Nephron progenitor cell (in vitro differentiated cells): ENCODE measurements around the gene POLK.

Source experiments
- DNase-seq: peaks from one replicate; pipeline ENCODE4 v3.0.0; 2021
- H3K27ac Mint-ChIP-seq: 2 replicates; pipeline ENCODE4 v1.8.0; 2021; ENCODE audit warnings: mild to moderate bottlenecking, moderate library complexity, mixed read lengths
- H3K27me3 Mint-ChIP-seq: 2 replicates; pipeline ENCODE4 v1.8.0; 2021; ENCODE audit warnings: mild to moderate bottlenecking, low read depth, mixed read lengths; ENCODE audit not compliant: poor library complexity
- H3K36me3 Mint-ChIP-seq: 2 replicates; pipeline ENCODE4 v1.8.0; 2021; ENCODE audit warnings: low read depth, mixed read lengths
- H3K4me1 Mint-ChIP-seq: 2 replicates; pipeline ENCODE4 v1.8.0; 2021; ENCODE audit warnings: mixed read lengths
- H3K4me3 Mint-ChIP-seq: 2 replicates; pipeline ENCODE4 v1.8.0; 2021; ENCODE audit warnings: mild to moderate bottlenecking, moderate library complexity, mixed read lengths
- H3K9me3 Mint-ChIP-seq: 2 replicates; pipeline ENCODE4 v1.8.0; 2021; ENCODE audit warnings: mild to moderate bottlenecking, moderate library complexity, mixed read lengths
- TF ChIP-seq, protein P1 (sequence below): fragments of 200-600 bp; sonication (generic); IDR thresholded peaks from 2 replicates; pipeline ENCODE4 v1.5.0; 2021; ENCODE audit warnings: antibody characterized with exemption

Gene POLK

DNA sequence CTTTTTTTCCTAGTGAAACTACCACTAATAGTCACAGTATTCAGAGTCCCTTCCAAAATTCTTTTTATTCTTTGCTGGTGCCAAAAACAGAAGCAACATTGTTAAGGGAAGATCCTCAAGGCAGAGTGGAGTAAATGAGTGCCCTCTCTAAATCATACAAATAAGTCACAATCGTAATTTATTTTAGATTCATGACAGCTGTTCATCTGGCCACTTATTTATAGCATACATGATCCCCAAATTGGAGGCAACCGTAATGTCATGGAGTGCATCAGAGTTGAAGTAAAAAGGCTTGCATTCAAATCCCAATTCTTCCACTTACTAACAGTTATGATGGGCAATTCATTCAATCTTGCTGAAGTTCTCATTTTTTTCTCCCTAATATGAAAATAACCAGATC lies 33.4 kb downstream of the POLK start:
- TF ChIP-seq, protein P1, sequence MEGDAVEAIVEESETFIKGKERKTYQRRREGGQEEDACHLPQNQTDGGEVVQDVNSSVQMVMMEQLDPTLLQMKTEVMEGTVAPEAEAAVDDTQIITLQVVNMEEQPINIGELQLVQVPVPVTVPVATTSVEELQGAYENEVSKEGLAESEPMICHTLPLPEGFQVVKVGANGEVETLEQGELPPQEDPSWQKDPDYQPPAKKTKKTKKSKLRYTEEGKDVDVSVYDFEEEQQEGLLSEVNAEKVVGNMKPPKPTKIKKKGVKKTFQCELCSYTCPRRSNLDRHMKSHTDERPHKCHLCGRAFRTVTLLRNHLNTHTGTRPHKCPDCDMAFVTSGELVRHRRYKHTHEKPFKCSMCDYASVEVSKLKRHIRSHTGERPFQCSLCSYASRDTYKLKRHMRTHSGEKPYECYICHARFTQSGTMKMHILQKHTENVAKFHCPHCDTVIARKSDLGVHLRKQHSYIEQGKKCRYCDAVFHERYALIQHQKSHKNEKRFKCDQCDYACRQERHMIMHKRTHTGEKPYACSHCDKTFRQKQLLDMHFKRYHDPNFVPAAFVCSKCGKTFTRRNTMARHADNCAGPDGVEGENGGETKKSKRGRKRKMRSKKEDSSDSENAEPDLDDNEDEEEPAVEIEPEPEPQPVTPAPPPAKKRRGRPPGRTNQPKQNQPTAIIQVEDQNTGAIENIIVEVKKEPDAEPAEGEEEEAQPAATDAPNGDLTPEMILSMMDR, result no peak
- DNase-seq, result no peak
- no peaks in the 10 kb centered on the region for H3K9me3 Mint-ChIP-seq

DNA sequence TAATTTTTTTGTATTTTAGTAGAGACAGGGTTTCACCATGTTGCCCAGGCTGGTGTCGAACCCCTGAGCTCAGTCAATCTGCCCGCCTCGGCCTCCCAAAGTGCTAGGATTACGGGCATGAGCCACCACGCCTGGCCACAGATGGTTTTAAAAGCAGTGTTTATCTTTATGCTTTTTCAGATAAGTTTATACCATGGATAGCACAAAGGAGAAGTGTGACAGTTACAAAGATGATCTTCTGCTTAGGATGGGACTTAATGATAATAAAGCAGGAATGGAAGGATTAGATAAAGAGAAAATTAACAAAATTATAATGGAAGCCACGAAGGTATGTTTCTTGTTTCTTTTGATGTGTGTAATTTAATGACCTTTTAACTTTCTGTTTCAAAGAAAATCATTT lies 35.1 kb downstream of the POLK start:
- H3K36me3 Mint-ChIP-seq, result peaks cover 26% of the 10 kb centered on the region
- H3K27ac Mint-ChIP-seq, result peak overlapping the region; percentile 48
- H3K27me3 Mint-ChIP-seq, result peaks cover 3% of the 10 kb centered on the region
- no peaks in the 10 kb centered on the region for H3K4me1 Mint-ChIP-seq
- TF ChIP-seq, protein P1, result no peak
- H3K4me3 Mint-ChIP-seq, result no peak overlapping the region
- peaks cover 4% of the 10 kb centered on the region for H3K9me3 Mint-ChIP-seq
- no peak for DNase-seq

More for the DNA sequence above, 33.4 kb downstream of the POLK start:
- Mint-ChIP-seq H3K27me3 (peaks cover 3% of the 10 kb centered on the region), H3K4me3 (no peak overlapping the region), H3K4me1 (no peaks in the 10 kb centered on the region), H3K36me3 (peaks cover 15% of the 10 kb centered on the region), H3K27ac (no peak overlapping the region)

DNA sequence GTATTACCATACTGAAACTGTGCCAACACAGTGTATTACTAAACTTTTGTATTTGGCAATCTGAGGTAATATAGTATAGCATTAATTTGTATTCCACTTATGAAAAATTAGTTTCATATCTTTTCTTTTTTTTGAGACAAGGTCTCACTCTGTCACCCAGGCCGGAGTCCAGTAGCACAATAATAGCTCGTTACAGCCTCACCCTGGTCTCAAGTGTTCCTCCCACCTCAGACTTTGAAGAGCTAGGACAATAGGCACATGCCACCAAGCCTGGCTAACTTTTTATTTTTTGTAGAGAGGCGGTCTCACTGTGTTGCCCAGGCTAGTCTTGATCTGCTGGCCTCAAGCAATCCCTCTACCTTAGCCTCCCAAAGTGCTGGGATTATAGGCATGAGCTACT lies 36.1 kb downstream of the POLK start:
- TF ChIP-seq, protein P1, result no peak
- DNase-seq, result no peak
- Mint-ChIP-seq H3K4me1 (no peaks in the 10 kb centered on the region), H3K27me3 (peaks cover 3% of the 10 kb centered on the region), H3K27ac (no peak overlapping the region), H3K36me3 (peaks cover 32% of the 10 kb centered on the region), H3K4me3 (no peak overlapping the region), H3K9me3 (peaks cover 4% of the 10 kb centered on the region)

DNA sequence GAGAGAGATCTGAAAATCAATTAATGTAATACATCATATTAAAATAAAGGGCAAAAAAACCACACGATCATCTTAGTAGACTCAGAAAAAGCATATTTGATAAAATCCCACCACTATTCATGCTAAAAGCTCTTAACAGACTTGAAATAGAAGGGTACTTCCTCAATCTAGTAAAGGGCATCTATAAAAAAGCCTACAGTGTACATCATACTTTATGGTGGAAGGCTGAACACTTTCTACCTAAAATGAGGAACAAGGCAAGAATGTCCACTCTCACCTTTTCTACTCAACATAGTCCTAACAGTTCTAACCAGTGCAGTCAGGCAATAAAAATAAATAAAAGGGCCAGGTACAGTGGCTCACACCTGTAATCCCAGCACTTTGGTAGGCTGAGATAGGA lies 38.9 kb downstream of the POLK start:
- Mint-ChIP-seq H3K4me3 (no peak overlapping the region), H3K36me3 (peaks cover 41% of the 10 kb centered on the region), H3K27me3 (peaks cover 3% of the 10 kb centered on the region)

DNA sequence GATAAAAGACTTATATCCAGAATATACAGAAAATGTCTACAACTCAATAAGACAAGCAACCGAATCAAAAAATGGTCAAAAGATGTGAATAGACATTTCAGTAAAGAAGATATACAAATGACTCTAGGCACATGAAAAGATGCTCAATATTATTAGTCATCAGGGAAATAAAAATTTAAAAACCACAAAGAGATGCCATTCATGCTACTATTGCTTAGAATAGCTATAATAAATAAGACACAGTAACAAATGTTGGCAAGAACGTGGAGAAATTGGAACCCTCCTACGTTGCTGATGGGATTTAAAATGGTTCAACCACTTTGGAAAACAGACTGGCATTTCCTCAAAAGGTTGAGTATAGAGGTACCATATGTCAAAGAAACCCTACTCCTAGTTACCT lies 39.8 kb downstream of the POLK start:
- no peak for DNase-seq
- no peak overlapping the region for H3K27ac Mint-ChIP-seq
- H3K36me3 Mint-ChIP-seq, result peaks cover 48% of the 10 kb centered on the region
- no peak overlapping the region for H3K4me3 Mint-ChIP-seq
- peaks cover 3% of the 10 kb centered on the region for H3K27me3 Mint-ChIP-seq
- H3K9me3 Mint-ChIP-seq, result peaks cover 4% of the 10 kb centered on the region
- TF ChIP-seq, protein P1, result no peak
- H3K4me1 Mint-ChIP-seq, result no peaks in the 10 kb centered on the region

More for the DNA sequence above, 38.9 kb downstream of the POLK start:
- Mint-ChIP-seq H3K9me3 (peaks cover 4% of the 10 kb centered on the region), H3K4me1 (no peaks in the 10 kb centered on the region), H3K27ac (no peak overlapping the region)
- no peak for DNase-seq
- TF ChIP-seq, protein P1, result no peak

GRCh38 chr5:75552764-75553163 lies 41.1 kb downstream of the POLK start:
- H3K36me3 Mint-ChIP-seq, result peaks cover 61% of the 10 kb centered on the region
- H3K9me3 Mint-ChIP-seq, result peaks cover 4% of the 10 kb centered on the region
- H3K4me3 Mint-ChIP-seq, result no peak overlapping the region
- no peaks in the 10 kb centered on the region for H3K27me3 Mint-ChIP-seq
- no peak overlapping the region for H3K27ac Mint-ChIP-seq
- TF ChIP-seq, protein P1, result no peak
- no peak for DNase-seq
- H3K4me1 Mint-ChIP-seq, result no peaks in the 10 kb centered on the region
